Stimulated activated CD8-positive, alpha-beta memory T cell treated with anti-CD3 and anti-CD28 coated beads, Interleukin-12 subunit alpha, Interleukin-12 subunit beta, amount 100 ng/mL, for 4 hours (primary cell): Measurements from ENCODE around the gene SARM1.
"Not testable (repeated sequence)": the region's sequence is repeated elsewhere in the genome, so short reads cannot be mapped to it uniquely, and the experiment has no call there.

Experiments
- DNase-seq: peaks from one replicate; pipeline ENCODE4 v3.0.0-alpha.2; 2020; ENCODE audit warnings: low read depth

Gene SARM1

DNA sequence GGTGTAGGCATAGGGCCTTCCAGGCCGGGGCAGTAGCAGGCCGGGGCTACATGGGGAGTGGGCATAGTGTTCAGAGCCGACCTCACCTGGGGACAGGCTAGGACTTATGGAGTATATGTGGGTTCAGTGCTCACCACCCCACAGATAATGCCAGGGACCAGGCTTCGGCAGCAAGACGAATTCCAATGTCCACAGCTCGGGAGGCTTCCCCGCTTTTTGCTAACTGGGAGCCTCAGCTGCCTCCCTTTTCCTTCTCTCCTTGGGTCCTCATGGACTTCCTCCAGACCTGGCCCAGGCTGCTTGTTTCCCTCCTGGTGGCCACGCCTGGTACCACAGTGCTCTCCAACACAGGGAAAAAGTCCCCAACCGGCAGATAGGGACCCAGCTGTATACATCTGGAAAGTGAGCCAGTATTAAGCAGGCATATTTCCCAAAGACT lies 54.6 kb downstream of the SARM1 start:
- no peak for DNase-seq

DNA sequence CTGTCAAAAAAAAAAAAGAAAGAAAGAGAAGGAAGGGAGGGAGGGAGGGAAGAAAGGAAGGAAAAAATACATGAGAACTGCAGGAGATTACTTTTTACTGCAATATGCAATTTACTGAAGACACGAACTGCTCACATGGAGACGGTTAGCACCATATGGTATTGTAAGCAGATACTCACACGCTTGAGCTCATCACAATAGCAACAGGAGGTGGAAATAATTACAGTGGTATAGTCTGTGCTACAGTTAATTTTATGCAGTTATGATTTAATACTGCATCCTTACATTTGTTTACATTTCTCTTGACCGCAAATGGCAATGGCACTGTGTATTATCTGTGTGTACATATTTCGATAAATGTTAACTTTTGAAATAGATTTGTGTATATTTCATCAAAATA lies 55.9 kb downstream of the SARM1 start:
- DNase-seq, result no peak

DNA sequence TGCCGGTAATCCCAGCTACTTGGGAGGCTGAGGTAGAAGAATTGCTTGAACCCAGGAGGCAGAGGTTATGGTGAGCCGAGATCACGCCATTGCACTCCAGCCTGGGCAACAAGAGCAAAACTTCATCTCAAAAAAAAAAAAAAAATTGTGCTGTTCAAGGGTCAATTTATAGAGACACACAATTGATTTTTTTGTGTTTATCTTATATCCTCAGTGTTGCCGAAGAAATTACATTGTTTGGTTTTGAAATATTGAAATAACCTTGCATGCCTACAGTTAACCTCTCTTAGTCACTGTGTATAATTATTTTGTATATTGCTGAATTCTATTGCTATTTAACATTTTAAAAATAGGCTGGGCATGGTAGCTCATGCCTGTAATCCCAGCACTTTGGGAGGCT lies 56.5 kb downstream of the SARM1 start:
- not testable (repeated sequence) for DNase-seq

DNA sequence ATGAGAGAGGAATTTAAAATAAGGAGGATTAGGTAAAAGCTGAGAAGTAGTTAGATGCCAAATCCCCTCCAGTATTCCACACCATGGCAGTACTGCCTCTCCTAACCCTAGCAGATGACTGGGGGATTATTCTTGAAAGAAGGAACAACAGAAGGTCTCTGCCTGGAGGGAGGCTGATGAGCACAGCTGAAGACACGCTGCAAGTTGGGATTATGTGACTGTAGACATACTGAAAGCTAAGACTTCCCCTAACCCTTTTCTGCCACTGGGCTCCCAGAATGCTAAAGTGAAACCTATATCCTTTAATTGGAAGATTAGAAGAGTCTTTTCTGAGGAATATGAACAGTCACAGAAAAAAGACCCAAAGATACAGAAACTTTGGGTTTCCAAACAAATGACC lies 62.2 kb downstream of the SARM1 start:
- no peak for DNase-seq

- not testable (repeated sequence) for DNase-seq
These were observed 62.8 kb downstream of the SARM1 start for GRCh38 chr17:28434326-28434725.

DNA sequence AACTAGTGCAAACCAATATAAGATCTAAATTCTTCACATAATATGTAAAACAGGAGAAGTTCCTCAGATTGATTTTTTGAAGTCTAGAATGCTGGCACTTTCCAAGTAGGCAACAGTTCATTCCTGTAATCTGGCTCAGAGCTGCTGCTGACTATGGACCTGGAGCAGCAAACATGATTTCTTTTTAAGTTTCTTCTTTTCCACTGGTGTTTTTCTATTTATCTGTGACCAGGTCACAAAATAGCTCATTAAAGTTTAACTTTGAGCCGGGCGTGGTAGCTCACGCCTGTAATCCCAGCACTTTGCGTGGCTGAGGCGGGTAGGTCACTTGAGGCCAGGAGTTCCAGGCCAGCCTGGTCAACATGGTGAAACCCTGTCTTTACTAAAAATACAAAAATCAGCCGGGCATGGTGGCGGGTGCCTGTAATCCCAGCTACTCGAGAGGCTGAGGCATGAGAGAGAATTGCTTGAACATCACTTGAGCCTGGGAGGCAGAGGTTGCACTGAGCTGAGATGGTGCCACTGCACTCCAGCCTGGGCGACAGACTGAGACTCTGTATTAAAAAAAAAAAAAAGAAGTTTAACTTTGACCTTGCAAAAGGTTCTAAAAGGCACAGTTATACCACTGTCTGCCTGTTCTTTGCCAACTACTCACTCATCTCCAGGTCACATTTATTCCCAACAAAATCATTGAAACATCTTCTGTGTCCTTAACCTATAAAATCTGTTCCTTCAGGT lies 72.6 kb downstream of the SARM1 start:
- DNase-seq, result no peak

GRCh38 chr17:28446716-28447395 lies 75.4 kb downstream of the SARM1 start:
- no peak for DNase-seq

- DNase-seq, result no peak
These were observed 75.9 kb downstream of the SARM1 start for GRCh38 chr17:28447396-28447760.

- no peak for DNase-seq
These were observed 78.4 kb downstream of the SARM1 start for GRCh38 chr17:28449859-28450258.
